B cell (primary cell): ENCODE results near the gene AGFG2. TPM values are rescaled to one million over a fixed set of nuclear protein-coding genes. Genes with fewer than 3 reads are reported as not detected.

Source experiments
- ATAC-seq: fragments of 200-7000 bp; cut with Tn5 transposase; one replicate; pipeline ENCODE4 v1.10.0; 2021; ENCODE audit warnings: low read depth, mild to moderate bottlenecking, moderate number of reproducible peaks, moderate library complexity
- CTCF ChIA-PET: fragments of 350-600 bp; sonication (Branson Sonifier 250); formaldehyde crosslinking; loops from one replicate; lab custom pipeline; 2021; ENCODE audit warnings: antibody characterized with exemption, inconsistent platforms; lab: Charles Lee
- POLR2A ChIA-PET: fragments of 350-600 bp; sonication (Branson Sonifier 250); formaldehyde crosslinking; loops from one replicate; lab custom pipeline; 2021; ENCODE audit warnings: antibody characterized with exemption; lab: Charles Lee
- DNase-seq: peaks from one replicate; pipeline ENCODE4 v3.0.0; 2013
- H2AFZ ChIP-seq: 2 replicates; pipeline ENCODE4 v1.6.1; 2012; ENCODE audit warnings: mild to moderate bottlenecking, low read depth, low read length; ENCODE audit not compliant: insufficient read depth, poor library complexity, severe bottlenecking
- H3K27ac ChIP-seq, 2 donors: 1 replicate in 1 of 2; 2 replicates in 1 of 2; pipeline ENCODE4 v1.5.1; 2012 to 2013; ENCODE audit warnings: low read length in 2 of 2, mild to moderate bottlenecking in 2 of 2, moderate library complexity in 1 of 2
- H3K27me3 ChIP-seq, 4 experiments: fragments of 200-600 bp in 1 of 4; sonication (generic) in 1 of 4; replicated peaks in 1 of 4; 1 replicate in 2 of 4; 2 replicates in 2 of 4; pipeline versions ENCODE4 v1.6.1 to v1.7.0; 2013 to 2016; ENCODE audit warnings: low read length in 3 of 4, mild to moderate bottlenecking in 2 of 4, mixed read lengths in 1 of 4, moderate library complexity in 1 of 4; ENCODE audit not compliant: insufficient read depth in 4 of 4, control insufficient read depth in 3 of 4; ENCODE audit errors: control extremely low read depth in 1 of 4
- H3K36me3 ChIP-seq, 2 experiments: replicated peaks in 1 of 2; 1 replicate in 1 of 2; 2 replicates in 1 of 2; pipeline versions ENCODE4 v1.6.1 to v1.7.1; 2013; ENCODE audit warnings: low read length in 1 of 2; ENCODE audit not compliant: insufficient read depth in 2 of 2, control insufficient read depth in 1 of 2; ENCODE audit errors: control extremely low read depth in 1 of 2, extremely low read depth in 1 of 2
- H3K4me1 ChIP-seq, 2 donors: fragments of 200-600 bp in 1 of 2; sonication (generic) in 1 of 2; 1 replicate in 1 of 2; 2 replicates in 1 of 2; pipeline versions ENCODE4 v1.5.1 to v1.6.1; 2013 to 2017; ENCODE audit warnings: low read length in 2 of 2; ENCODE audit not compliant: control insufficient read depth in 2 of 2, insufficient read depth in 2 of 2
- H3K4me2 ChIP-seq: replicated peaks from 2 replicates; pipeline ENCODE3; 2012; ENCODE audit warnings: mild to moderate bottlenecking, low read depth, low read length; ENCODE audit not compliant: poor library complexity, severe bottlenecking
- H3K4me3 ChIP-seq, 5 experiments: fragments of 200-600 bp in 1 of 5; sonication (generic) in 1 of 5; 1 replicate in 3 of 5; 2 replicates in 2 of 5; pipeline versions ENCODE4 v1.5.1 to v1.7.0; 2011 to 2016; ENCODE audit warnings: low read length in 4 of 5, mild to moderate bottlenecking in 4 of 5, low read depth in 2 of 5, control low read depth in 1 of 5, moderate library complexity in 1 of 5; ENCODE audit not compliant: insufficient read depth in 1 of 5; ENCODE audit errors: control extremely low read depth in 1 of 5, extremely low read depth in 1 of 5
- H3K79me2 ChIP-seq: fragments of 200-600 bp; sonication (generic); one replicate; pipeline ENCODE4 v1.6.0; 2016; ENCODE audit warnings: low read length; ENCODE audit not compliant: control insufficient read depth, insufficient read depth
- H3K9ac ChIP-seq: fragments of 200-600 bp; sonication (generic); 2 replicates; pipeline ENCODE4 v1.6.1; 2017; ENCODE audit warnings: mild to moderate bottlenecking, low read length, moderate library complexity
- H3K9me3 ChIP-seq, 3 donors: one replicate each; pipeline versions ENCODE4 v1.6.1 to v1.7.1; 2013; ENCODE audit warnings: low read length in 2 of 3; ENCODE audit not compliant: control insufficient read depth in 2 of 3, insufficient read depth in 1 of 3; ENCODE audit errors: control extremely low read depth in 1 of 3
- H4K20me1 ChIP-seq: 2 replicates; pipeline ENCODE4 v1.6.0; 2012; ENCODE audit warnings: mild to moderate bottlenecking, low read length; ENCODE audit not compliant: insufficient read depth, control insufficient read depth, poor library complexity, severe bottlenecking
- H3K27ac Mint-ChIP-seq: one replicate; pipeline ENCODE4 v1.8.0; 2021; ENCODE audit warnings: mixed read lengths
- H3K27me3 Mint-ChIP-seq: one replicate; pipeline ENCODE4 v1.8.0; 2021; ENCODE audit warnings: mixed read lengths
- H3K4me1 Mint-ChIP-seq: one replicate; pipeline ENCODE4 v1.8.0; 2021; ENCODE audit warnings: mixed read lengths
- H3K4me3 Mint-ChIP-seq: one replicate; pipeline ENCODE4 v1.8.0; 2021; ENCODE audit warnings: mixed read lengths
- H3K9me3 Mint-ChIP-seq: one replicate; pipeline ENCODE4 v1.8.0; 2022; ENCODE audit warnings: mixed read lengths; ENCODE audit not compliant: insufficient read depth
- EZH2 ChIP-seq: IDR thresholded peaks from 2 replicates; pipeline ENCODE4 v1.6.1; 2012; ENCODE audit warnings: borderline replicate concordance, low read depth, mild to moderate bottlenecking, moderate library complexity, low read length; ENCODE audit not compliant: insufficient read depth, poor library complexity, severe bottlenecking
- WGBS: methylation state at CpG from one replicate; pipeline ENCODE4 v1.1.5; 2013; ENCODE audit warnings: missing lambda C conversion rate; ENCODE audit not compliant: insufficient coverage; 5-methylcytosine and 5-hydroxymethylcytosine counted together
- intact Hi-C: fragments of 100-400 bp; cut with micrococcal nuclease; formaldehyde crosslinking; loops from one replicate; pipeline ENCODE4 v1.10.0; 2022
- polyA plus RNA-seq: library from polyadenylated mRNA; depleted of rRNA; stranded (reverse); fragments of >200 nt; gene quantifications from 2 replicates; pipeline ENCODE4 v1.2.3, GENCODE V29; 2012
- total RNA-seq, 2 donors: library from RNA; stranded (reverse); fragments of 120-200 nt in 1 of 2; gene quantifications; 1 replicate in 1 of 2; 2 replicates in 1 of 2; pipeline versions ENCODE4 v1.2.3 to v1.2.4, GENCODE V29; 2013 to 2022
- TF ChIP-seq, protein P1 (sequence below): fragments of 200-600 bp; IDR thresholded peaks from one replicate; pipeline ENCODE4 v1.8.0; 2022; ENCODE audit warnings: antibody characterized with exemption, mild to moderate bottlenecking

AGFG2 gene
- total and polyA plus RNA-seq, 2 donors (not counting 1 experiment from before 2014, with no cell fraction given): 11.0 TPM

DNA sequence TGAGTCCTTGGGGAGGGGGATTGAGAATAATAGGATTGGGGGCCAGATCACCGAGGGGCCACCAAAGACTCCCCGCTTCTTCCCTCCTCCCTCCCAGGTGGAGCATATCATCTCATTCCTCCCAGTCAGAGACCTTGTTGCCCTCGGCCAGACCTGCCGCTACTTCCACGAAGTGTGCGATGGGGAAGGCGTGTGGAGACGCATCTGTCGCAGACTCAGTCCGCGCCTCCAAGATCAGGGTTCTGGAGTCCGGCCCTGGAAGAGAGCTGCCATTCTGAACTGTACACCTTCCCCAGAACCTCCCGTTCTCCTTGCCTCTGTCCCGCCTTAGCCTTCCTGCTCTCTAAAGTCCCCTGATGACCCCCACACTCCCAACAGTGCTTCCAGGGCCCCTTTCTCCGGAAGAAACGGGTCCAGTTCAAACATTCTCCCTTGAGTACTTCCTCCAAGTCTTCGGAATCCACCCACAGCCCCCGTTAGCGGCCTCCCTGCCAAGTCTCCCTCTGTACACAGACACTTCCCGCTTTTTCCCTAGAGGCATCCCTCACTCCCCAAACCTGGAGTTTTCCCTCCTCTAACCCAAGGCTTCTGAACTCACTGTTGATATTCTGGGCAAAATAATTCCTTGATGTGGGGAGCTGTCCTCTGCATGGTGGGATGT lies 51.2 kb downstream of the AGFG2 start:
- ATAC-seq: no peak
- Histone ChIP-seq H3K9me3 (no peaks in the 10 kb centered on the region), H3K4me2 (no peak overlapping the region), H3K27ac (no peak overlapping the region), H3K36me3 (no peaks in the 10 kb centered on the region), H3K79me2 (peaks cover 7% of the 10 kb centered on the region), H3K4me3 (no peak overlapping the region), H3K4me1 (peaks cover 4 to 7% of the 10 kb centered on the region in 2 donors), H3K9ac (no peak overlapping the region), H3K27me3 (peaks cover 0 to 22% (median 7%) of the 10 kb centered on the region in 4 experiments), H2AFZ (no peak overlapping the region), H4K20me1 (peaks cover 8% of the 10 kb centered on the region)
- Mint-ChIP-seq H3K27ac (no peak overlapping the region), H3K4me3 (no peak overlapping the region), H3K27me3 (peaks cover 19% of the 10 kb centered on the region), H3K4me1 (peaks cover 13% of the 10 kb centered on the region), H3K9me3 (no peaks in the 10 kb centered on the region)
- CTCF ChIA-PET: interaction anchor here (1.5 to 11.1 kb wide), 5 partner anchors 19 to 120 kb away, joined by 5 to 226 read pairs (median 10); partner anchors contain the start of gene MOSPD3
- 53% methylated on average over 18 of the region's 20 CpGs for WGBS
- TF ChIP-seq EZH2: no peak
- TF ChIP-seq, protein P1, sequence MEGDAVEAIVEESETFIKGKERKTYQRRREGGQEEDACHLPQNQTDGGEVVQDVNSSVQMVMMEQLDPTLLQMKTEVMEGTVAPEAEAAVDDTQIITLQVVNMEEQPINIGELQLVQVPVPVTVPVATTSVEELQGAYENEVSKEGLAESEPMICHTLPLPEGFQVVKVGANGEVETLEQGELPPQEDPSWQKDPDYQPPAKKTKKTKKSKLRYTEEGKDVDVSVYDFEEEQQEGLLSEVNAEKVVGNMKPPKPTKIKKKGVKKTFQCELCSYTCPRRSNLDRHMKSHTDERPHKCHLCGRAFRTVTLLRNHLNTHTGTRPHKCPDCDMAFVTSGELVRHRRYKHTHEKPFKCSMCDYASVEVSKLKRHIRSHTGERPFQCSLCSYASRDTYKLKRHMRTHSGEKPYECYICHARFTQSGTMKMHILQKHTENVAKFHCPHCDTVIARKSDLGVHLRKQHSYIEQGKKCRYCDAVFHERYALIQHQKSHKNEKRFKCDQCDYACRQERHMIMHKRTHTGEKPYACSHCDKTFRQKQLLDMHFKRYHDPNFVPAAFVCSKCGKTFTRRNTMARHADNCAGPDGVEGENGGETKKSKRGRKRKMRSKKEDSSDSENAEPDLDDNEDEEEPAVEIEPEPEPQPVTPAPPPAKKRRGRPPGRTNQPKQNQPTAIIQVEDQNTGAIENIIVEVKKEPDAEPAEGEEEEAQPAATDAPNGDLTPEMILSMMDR: no peak
- DNase-seq: no peak
- POLR2A ChIA-PET: no interaction called here
- intact Hi-C loops: no loop called here

DNA sequence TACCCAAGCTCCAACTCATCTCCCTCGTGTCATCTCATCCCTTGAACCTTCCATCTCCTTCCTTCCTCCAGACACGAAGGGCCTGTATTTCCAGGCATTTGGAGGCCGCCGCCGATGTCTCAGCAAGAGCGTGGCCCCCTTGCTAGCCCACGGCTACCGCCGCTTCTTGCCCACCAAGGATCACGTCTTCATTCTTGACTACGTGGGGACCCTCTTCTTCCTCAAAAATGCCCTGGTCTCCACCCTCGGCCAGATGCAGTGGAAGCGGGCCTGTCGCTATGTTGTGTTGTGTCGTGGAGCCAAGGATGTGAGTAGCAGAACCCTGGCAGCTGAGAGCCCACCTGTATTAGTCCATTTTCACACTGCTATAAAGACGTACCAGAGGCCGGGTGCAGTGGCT lies 52.6 kb downstream of the AGFG2 start:
- H3K27ac Mint-ChIP-seq: no peak overlapping the region
- H3K4me2 ChIP-seq: no peak overlapping the region
- H3K9ac ChIP-seq: no peak overlapping the region
- H3K4me1 Mint-ChIP-seq: peaks cover 7% of the 10 kb centered on the region
- H3K4me3 ChIP-seq: no peak overlapping the region
- 95% methylated on average over 14 of the region's 17 CpGs for WGBS
- H3K9me3 ChIP-seq: no peaks in the 10 kb centered on the region
- H3K27me3 Mint-ChIP-seq: peaks cover 19% of the 10 kb centered on the region
- no peak overlapping the region for H2AFZ ChIP-seq
- no peak for ATAC-seq
- H3K4me1 ChIP-seq: peaks cover 4 to 6% of the 10 kb centered on the region in 2 donors
- H3K36me3 ChIP-seq: no peaks in the 10 kb centered on the region
- H4K20me1 ChIP-seq: no peaks in the 10 kb centered on the region
- no peak overlapping the region for H3K4me3 Mint-ChIP-seq
- H3K27me3 ChIP-seq: peaks cover 0 to 22% (median 7%) of the 10 kb centered on the region in 4 experiments
- ChIA-PET CTCF (interaction anchor here (1.3 to 11.1 kb wide), 3 partner anchors 14 to 29 kb away, joined by 3 to 226 read pairs (median 5); partner anchors contain the start of gene MOSPD3), POLR2A (interaction anchor here (0.7 kb wide), 1 partner anchor 94 kb away, joined by 4 read pairs; no protein-coding TSS in a partner anchor)
- H3K9me3 Mint-ChIP-seq: no peaks in the 10 kb centered on the region
- H3K79me2 ChIP-seq: peaks cover 3% of the 10 kb centered on the region
- TF ChIP-seq, protein P1: no peak
- TF ChIP-seq EZH2: no peak
- DNase-seq: no peak
- intact Hi-C loops: no loop called here
- H3K27ac ChIP-seq: no peak overlapping the region
